ENCODE data around the gene BMF. TPM values are rescaled to one million over a fixed set of nuclear protein-coding genes. Genes with fewer than 3 reads are reported as not detected.
A peak's percentile ranks its signal among the peaks of the same experiment; 100 is the strongest.

The BMF gene
- polyA plus RNA-seq, 4 donors = 22.2 to 46.7 (median 37.1) TPM

DNA sequence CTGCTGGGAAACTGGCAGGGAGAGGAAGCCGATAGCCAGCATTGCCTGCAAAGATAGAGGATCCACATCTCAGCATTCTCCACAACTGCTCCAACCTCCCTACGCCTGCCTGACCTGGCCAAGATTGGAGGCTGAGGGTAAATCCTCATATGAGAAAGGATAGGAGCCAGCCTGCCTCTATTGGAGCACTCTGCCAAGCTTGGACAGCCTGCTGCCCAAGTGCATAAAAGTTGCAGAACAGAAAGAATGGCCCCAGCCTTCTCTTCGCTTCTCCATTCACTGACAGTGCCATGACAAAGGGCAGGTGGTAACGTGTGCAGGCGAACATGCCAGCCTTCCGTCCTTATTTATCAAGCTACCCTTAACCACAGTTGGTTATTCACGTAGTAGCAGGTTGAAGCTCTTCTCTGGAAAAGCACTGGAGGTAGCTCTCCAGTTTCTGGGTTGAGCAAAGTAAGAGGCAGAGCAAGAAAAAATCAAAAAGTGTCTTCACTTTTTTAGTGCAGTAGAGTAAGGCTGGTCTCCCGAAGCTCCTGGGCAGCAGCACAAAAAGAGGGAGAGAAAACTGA, 4.3 kb downstream of the BMF start:
- DNase-seq (ENCODE audit: low read depth in 4 of 4, low spot score in 3 of 4) = no peak

DNA sequence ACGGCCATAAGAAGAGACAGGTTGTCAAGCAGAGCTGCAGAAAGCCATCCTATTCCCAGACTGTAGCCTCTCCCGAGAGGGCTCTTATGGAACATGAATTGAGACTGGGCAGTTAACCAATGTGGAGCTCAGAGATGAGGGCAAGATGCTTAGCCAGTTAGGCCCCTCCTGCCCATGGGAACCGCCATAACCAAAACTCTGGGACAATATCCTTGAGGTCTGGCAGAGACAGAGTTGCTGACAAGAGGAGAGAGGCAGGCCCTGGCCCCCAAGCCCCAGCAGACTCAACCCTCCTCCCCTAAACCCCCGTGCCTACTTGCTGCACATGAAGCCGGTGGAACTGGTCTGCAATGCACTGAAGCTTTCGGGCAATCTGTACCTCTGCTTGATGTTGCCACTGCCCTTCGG, 4.8 kb downstream of the BMF start:
- DNase-seq (ENCODE audit: low read depth in 4 of 4, low spot score in 3 of 4) = no peak

GRCh38 chr15:40102897-40103858, 5.5 kb downstream of the BMF start:
- no peak for DNase-seq (ENCODE audit: low read depth in 4 of 4, low spot score in 3 of 4)

DNA sequence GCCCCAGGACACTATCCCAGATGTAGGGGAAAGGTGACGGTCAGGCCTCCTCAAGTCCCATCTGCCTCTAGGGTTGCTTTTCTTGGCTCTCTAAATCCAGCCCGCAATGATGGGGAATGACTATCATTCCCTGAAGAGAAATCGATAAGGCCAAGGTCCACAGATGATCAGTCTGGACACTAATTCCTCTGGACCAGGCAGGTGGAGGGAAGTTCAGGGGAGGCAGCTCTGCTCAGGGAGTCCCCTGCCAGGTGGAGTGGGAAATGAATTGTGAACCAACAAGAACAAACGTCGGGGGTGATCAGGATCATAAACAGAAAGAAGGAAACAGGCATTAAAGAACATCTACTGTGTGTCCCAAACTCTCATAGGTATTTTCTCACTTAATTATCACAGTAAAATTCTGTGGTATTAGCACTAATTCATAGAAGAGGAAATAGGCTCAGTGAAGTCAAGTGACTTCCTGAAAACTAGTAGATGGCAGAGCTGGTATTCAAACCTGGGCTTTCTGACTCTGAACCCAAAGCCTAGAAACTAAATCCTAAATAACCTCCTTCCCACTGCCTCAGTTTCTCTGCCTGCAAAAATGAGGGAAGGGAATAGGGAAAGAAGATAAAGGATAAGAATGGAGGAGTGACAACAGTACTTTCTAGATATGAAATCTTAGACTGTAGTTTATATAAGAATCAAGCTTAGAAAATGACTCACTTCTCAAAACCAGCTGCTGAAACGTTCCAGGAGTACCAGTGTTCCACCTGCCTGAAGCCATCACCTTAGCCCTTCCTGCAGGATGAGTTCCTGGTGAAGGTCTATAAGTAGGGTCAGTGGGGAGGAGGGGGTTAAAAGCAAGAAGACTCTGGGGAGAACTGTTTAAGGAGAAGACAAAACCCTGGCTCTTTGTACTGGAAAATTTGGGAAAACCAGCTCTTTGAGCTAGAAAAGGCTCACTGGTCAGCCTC, 7.5 kb downstream of the BMF start:
- DNase-seq (ENCODE audit: low read depth in 4 of 4, low spot score in 3 of 4) = no peak

- DNase-seq (ENCODE audit: low read depth in 4 of 4, low spot score in 3 of 4) = no peak
Observed at GRCh38 chr15:40100123-40100946, 8.3 kb downstream of the BMF start.

DNA sequence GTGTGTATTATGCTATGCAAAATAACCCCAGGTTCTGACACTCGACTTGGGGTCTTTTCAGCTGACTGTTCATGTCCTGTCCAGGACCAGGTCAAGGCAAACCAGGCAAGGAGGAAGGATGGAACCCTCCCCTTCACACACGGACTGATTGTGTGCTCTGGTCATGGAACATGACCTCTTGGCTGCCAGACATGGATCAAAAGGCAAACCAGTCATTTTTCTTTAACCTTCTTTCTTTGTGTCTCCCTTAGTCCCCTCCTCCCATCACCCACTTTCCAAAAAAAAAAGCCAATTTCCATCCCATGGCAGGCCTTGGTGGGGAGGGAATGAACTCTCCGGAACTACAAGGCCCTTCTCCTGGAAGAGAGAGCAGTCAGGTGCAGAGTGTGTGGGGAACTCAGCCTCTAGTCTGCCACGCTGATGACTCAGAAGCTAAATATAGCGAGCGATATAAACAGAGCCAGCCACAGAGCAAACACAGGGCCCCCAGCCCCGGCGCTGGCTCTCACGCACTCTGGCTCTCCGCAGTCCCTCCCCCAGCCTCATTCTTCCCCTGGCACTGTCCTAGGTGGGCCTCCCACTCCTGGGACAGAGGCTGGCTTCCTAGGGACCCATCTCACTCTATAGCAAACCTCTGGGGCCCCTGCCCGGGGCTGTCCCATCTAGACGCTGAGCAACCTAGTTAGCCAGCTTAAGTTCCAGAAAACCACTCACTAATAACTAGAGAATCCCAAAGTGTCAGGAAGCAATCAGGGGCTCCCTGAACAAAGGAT, 10.0 kb downstream of the BMF start:
- DNase-seq (ENCODE audit: low read depth in 4 of 4, low spot score in 3 of 4) = peak in 2 of 4 donors; percentile 72 to 77

GRCh38 chr15:40097968-40098476, 10.7 kb downstream of the BMF start:
- DNase-seq (ENCODE audit: low read depth in 4 of 4, low spot score in 3 of 4) = no peak

DNA sequence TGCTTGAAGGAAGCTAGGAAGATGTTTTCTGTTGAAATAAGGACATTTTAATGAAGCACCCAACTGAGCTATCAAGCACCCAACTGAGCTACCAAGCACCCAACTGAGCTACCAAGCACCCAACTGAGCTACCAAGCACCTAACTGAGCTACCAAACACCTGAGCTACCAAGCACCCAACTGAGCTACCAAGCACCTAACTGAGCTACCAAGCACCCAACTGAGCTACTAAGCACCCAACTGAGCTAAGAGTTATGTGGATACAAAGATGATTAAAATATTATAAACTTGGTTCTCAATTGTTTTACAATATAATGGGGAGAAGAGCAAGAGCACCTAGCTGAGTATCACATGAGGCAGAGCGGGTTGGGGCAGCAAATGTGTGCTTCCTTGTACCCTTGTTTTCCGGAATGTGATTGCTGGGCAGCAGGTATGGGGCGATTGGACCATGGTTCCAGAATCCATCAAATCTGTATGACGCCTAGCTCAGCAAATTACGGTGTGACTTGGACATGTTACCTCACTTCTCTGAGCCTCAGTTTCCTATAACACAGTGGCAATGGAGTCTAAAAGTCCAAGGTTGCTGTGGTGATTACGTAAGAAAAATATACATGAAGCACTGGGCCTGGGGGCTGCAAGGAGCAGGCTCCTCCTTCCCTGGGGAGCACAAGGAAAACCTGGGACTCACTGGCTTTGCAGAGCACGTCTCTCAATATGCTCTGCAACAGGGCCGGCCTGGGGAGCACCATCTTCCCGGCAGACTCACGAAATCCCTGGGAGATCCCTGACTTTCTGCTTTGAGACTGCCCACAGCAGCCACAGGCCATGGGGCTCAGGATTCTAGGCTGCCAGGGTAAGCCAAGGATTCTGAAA, 11.3 kb downstream of the BMF start:
- no peak for DNase-seq (ENCODE audit: low read depth in 4 of 4, low spot score in 3 of 4)

DNA sequence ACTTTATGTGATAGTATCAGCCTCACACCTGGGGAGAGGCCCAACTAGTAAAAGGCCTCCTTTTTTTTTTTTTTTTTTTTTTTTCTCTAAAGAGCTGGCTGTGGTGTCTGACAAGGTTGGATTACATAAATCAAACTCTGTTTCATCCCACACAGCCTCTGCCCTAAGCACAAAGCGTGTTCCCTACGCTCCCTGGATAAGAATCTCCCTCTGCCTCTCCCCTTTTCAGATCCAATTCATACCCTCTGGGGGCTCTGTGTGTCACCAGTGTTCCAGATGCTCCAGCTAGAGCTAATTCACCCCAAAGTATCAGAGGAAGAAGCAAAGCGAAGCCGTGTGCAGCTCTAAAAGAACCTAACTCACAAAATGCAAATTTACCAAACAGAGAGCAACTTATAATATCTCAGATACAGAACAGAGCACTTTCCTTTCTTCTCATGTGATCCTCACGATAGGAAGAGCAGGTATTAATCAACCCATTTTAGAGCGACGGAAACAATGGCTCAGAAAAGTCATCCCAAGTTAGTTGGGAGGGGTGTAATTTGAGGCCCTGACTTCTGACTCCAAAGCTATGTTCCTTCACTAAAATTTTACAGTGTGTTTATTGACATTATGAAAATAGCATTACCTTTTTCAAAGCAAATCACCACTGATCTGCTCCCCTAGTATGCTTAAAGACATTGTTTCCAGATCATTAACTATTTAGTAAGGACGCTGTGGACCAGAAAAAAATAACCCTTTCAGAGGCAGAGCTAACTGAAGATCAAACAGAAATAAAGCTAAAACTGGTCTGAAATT, 12.4 kb downstream of the BMF start:
- DNase-seq (ENCODE audit: low read depth in 4 of 4, low spot score in 3 of 4) = no peak

GRCh38 chr15:40095371-40096093, 13.1 kb downstream of the BMF start:
- no peak for DNase-seq (ENCODE audit: low read depth in 4 of 4, low spot score in 3 of 4)

DNA sequence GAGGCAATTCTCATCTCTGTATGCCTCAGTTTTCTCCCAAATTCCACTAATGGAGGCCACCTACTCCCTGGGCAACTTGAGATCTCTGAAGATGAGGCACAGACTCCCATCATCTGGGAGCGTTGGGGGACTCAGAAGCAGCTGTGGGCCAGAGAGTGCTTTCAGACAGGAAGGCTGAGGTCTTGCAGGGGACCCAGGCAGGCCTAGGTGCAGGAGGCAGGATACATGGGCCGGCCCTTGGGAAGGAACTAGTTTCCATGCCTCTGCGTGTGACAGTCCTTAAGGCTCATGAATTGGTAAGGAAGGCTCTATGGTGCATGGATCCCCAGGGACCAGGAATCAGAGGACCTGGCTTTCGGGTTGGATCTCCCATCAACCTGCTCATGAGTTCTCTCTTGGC, 14.5 kb downstream of the BMF start:
- DNase-seq (ENCODE audit: low read depth in 4 of 4, low spot score in 3 of 4) = no peak

GRCh38 chr15:40092979-40093869, 15.5 kb downstream of the BMF start:
- DNase-seq (ENCODE audit: low read depth in 4 of 4, low spot score in 3 of 4) = no peak

GRCh38 chr15:40092256-40092978, 16.3 kb downstream of the BMF start:
- peak in 2 of 4 donors; percentile 82 to 87 for DNase-seq (ENCODE audit: low read depth in 4 of 4, low spot score in 3 of 4)

GRCh38 chr15:40091861-40092255, 16.8 kb downstream of the BMF start:
- DNase-seq (ENCODE audit: low read depth in 4 of 4, low spot score in 3 of 4) = no peak

Measured in left renal pelvis (tissue), 4 donors.